NCI-H2029 (cell line): ENCODE data around the gene PLEKHH2.
A peak's percentile ranks its signal among the peaks of the same experiment; 100 is the strongest.
"Not testable (repeated sequence)": the region's sequence is repeated elsewhere in the genome, so short reads cannot be mapped to it uniquely, and the experiment has no call there.

ENCODE experiments used
- DNase-seq: peaks from one replicate; lab custom pipeline; 2025; lab: John Stamatoyannopoulos, UW

Gene PLEKHH2

GRCh38 chr2:43637030-43637803 lies at the start of gene PLEKHH2:
Gene PLEKHH2 (plus strand): TSS chr2:43637260. CDS start chr2:43644674, 7,414 bp downstream.
- peak; percentile 78 for DNase-seq

- DNase-seq: no peak
These were observed 44.6 kb upstream of the PLEKHH2 start for GRCh38 chr2:43592443-43592842.

GRCh38 chr2:43593254-43593653 lies 43.8 kb upstream of the PLEKHH2 start:
- peak; percentile 66 for DNase-seq

- no peak for DNase-seq
These were observed 42.2 kb upstream of the PLEKHH2 start for GRCh38 chr2:43594875-43595274.

GRCh38 chr2:43595603-43596412 lies 41.3 kb upstream of the PLEKHH2 start, which contains the start of gene THADA:
Gene THADA (minus strand): TSS chr2:43596038. CDS start chr2:43592392, 3,646 bp downstream.
- peak; percentile 99 for DNase-seq

- not testable (repeated sequence) for DNase-seq
These were observed 36.5 kb upstream of the PLEKHH2 start for GRCh38 chr2:43600596-43600995.

GRCh38 chr2:43604674-43605073 lies 32.4 kb upstream of the PLEKHH2 start:
- no peak for DNase-seq

GRCh38 chr2:43605079-43605655 lies 31.9 kb upstream of the PLEKHH2 start:
- no peak for DNase-seq

- DNase-seq: no peak
These were observed 31.2 kb upstream of the PLEKHH2 start for GRCh38 chr2:43605851-43606250.

- DNase-seq: peak; percentile 19
These were observed 27.7 kb upstream of the PLEKHH2 start for GRCh38 chr2:43609290-43609918.

- DNase-seq: no peak
These were observed 26.7 kb upstream of the PLEKHH2 start for GRCh38 chr2:43610361-43610760.

GRCh38 chr2:43611987-43612894 lies 24.8 kb upstream of the PLEKHH2 start:
- DNase-seq: peak; percentile 48

GRCh38 chr2:43612944-43613343 lies 24.1 kb upstream of the PLEKHH2 start:
- no peak for DNase-seq

- no peak for DNase-seq
These were observed 19.9 kb upstream of the PLEKHH2 start for GRCh38 chr2:43616967-43617680.

- DNase-seq: no peak
These were observed 17.5 kb upstream of the PLEKHH2 start for GRCh38 chr2:43619511-43619910.

- DNase-seq: no peak
These were observed 14.1 kb upstream of the PLEKHH2 start for GRCh38 chr2:43622931-43623451.

GRCh38 chr2:43631618-43632317 lies 5.3 kb upstream of the PLEKHH2 start:
- no peak for DNase-seq

GRCh38 chr2:43634604-43635306 lies 2.3 kb upstream of the PLEKHH2 start:
- DNase-seq: peak; percentile 87

GRCh38 chr2:43636153-43636552 lies 907 bp upstream of the PLEKHH2 start:
- DNase-seq: not testable (repeated sequence)
